Tibial artery (tissue), 4 donors: ENCODE data around the gene POLE.

Experiments
- DNase-seq, 2 donors: peaks; one replicate each; pipeline ENCODE4 v3.0.0-alpha.2; 2019
- H3K27ac ChIP-seq, 2 donors: fragments of 200-600 bp; sonication (generic) in 1 of 2; 1 replicate in 1 of 2; 2 replicates in 1 of 2; pipeline ENCODE4 v1.5.1; 2018 to 2019; ENCODE audit warnings: mild to moderate bottlenecking in 1 of 2
- H3K27me3 ChIP-seq, 2 donors: fragments of 200-600 bp; sonication (generic) in 1 of 2; one replicate each; pipeline versions ENCODE4 v1.5.1 to v1.6.0; 2016 to 2019
- H3K36me3 ChIP-seq, 3 donors: fragments of 200-600 bp; sonication (generic) in 2 of 3; one replicate each; pipeline ENCODE4 v1.5.1; 2016 to 2019; ENCODE audit warnings: mild to moderate bottlenecking in 2 of 3
- H3K4me1 ChIP-seq, 4 donors: fragments of 200-600 bp; sonication (generic) in 2 of 4; 1 replicate in 3 of 4; 2 replicates in 1 of 4; pipeline ENCODE4 v1.5.1; 2016 to 2019
- H3K4me3 ChIP-seq, 2 donors: fragments of 200-600 bp; sonication (generic) in 1 of 2; 1 replicate in 1 of 2; 2 replicates in 1 of 2; pipeline ENCODE4 v1.5.1; 2018 to 2019; ENCODE audit warnings: mild to moderate bottlenecking in 2 of 2
- H3K9me3 ChIP-seq, 3 donors: fragments of 200-600 bp; sonication (generic) in 1 of 3; one replicate each; pipeline ENCODE4 v1.5.1; 2016 to 2019
- CTCF ChIP-seq, 2 experiments: fragments of 200-600 bp in 1 of 2; fragments of 450-650 bp in 1 of 2; IDR thresholded peaks; one replicate each; pipeline ENCODE4 v1.5.1; 2017 to 2019; ENCODE audit warnings: antibody characterized with exemption in 2 of 2, mild to moderate bottlenecking in 1 of 2, moderate library complexity in 1 of 2
- intact Hi-C: fragments of 100-400 bp; cut with DNase I; formaldehyde crosslinking; loops from one replicate; pipeline ENCODE4 v1.15.0; 2023; ENCODE audit warnings: low total_unique reads

Gene POLE

GRCh38 chr12:132668191-132669088 lies 18.7 kb downstream of the POLE start:
- intact Hi-C loops, result no loop called here
- no peak overlapping the region for H3K27ac ChIP-seq
- H3K36me3 ChIP-seq, result peaks cover 70 to 100% (median 89%) of the 10 kb centered on the region in 3 donors
- no peak overlapping the region for H3K4me3 ChIP-seq
- no peaks in the 10 kb centered on the region for H3K4me1 ChIP-seq
- peak in 1 of 2 donors; percentile 54 for DNase-seq
- H3K9me3 ChIP-seq, result no peaks in the 10 kb centered on the region
- no peak for TF ChIP-seq CTCF (IDR thresholded peaks at IDR 0.05)
- H3K27me3 ChIP-seq, result no peaks in the 10 kb centered on the region

GRCh38 chr12:132665794-132666193 lies 21.3 kb downstream of the POLE start:
- no peaks in the 10 kb centered on the region for H3K9me3 ChIP-seq
- no peaks in the 10 kb centered on the region for H3K27me3 ChIP-seq
- H3K36me3 ChIP-seq, result peaks cover 88 to 100% (median 94%) of the 10 kb centered on the region in 3 donors
- no peak for DNase-seq
- H3K4me3 ChIP-seq, result no peak overlapping the region
- no peak for TF ChIP-seq CTCF (IDR thresholded peaks at IDR 0.05)
- intact Hi-C loops, result no loop called here
- no peak overlapping the region for H3K27ac ChIP-seq
- no peaks in the 10 kb centered on the region for H3K4me1 ChIP-seq

GRCh38 chr12:132665149-132665491 lies 22.0 kb downstream of the POLE start:
- intact Hi-C loops, result no loop called here
- no peaks in the 10 kb centered on the region for H3K27me3 ChIP-seq

GRCh38 chr12:132664206-132665148 lies 22.7 kb downstream of the POLE start:
- Histone ChIP-seq H3K4me1 (no peaks in the 10 kb centered on the region), H3K36me3 (peaks cover 96 to 100% (median 98%) of the 10 kb centered on the region in 3 donors), H3K27me3 (no peaks in the 10 kb centered on the region), H3K9me3 (no peaks in the 10 kb centered on the region), H3K27ac (no peak overlapping the region), H3K4me3 (no peak overlapping the region)
- intact Hi-C loops, result no loop called here
- no peak for TF ChIP-seq CTCF (IDR thresholded peaks at IDR 0.05)
- peak in 1 of 2 donors; percentile 56 for DNase-seq

More at GRCh38 chr12:132665149-132665491, 22.0 kb downstream of the POLE start:
- H3K4me3 ChIP-seq, result no peak overlapping the region
- peaks cover 95 to 100% (median 97%) of the 10 kb centered on the region in 3 donors for H3K36me3 ChIP-seq
- H3K9me3 ChIP-seq, result no peaks in the 10 kb centered on the region
- peak in 1 of 2 donors; percentile 48 for DNase-seq
- no peak for TF ChIP-seq CTCF (IDR thresholded peaks at IDR 0.05)
- H3K27ac ChIP-seq, result no peak overlapping the region
- no peaks in the 10 kb centered on the region for H3K4me1 ChIP-seq

GRCh38 chr12:132662901-132663755 lies 24.0 kb downstream of the POLE start:
- Histone ChIP-seq H3K27me3 (no peaks in the 10 kb centered on the region), H3K9me3 (no peaks in the 10 kb centered on the region), H3K27ac (no peak overlapping the region), H3K4me3 (no peak overlapping the region), H3K4me1 (no peaks in the 10 kb centered on the region), H3K36me3 (peaks cover 98 to 100% (median 99%) of the 10 kb centered on the region in 3 donors)
- peak in 1 of 2 donors; percentile 40 for DNase-seq
- TF ChIP-seq CTCF (IDR thresholded peaks at IDR 0.05), result no peak
- intact Hi-C loops, result no loop called here
